ENCODE results near the gene GAB3. TPM values are rescaled to one million over a fixed set of nuclear protein-coding genes. Genes with fewer than 3 reads are reported as not detected.

The GAB3 gene
- total and polyA plus RNA-seq, 2 of the 4 experiments (the other 2 are of a cell fraction): 2.2 to 3.7 TPM

- Histone ChIP-seq H2AK9ac (replicated peaks; ENCODE audit: low read depth, low read length, poor library complexity) (no peak overlapping the region), H3K18ac (ENCODE audit: low read depth, low read length) (no peak overlapping the region), H2BK15ac (ENCODE audit: low read depth, low read length) (no peak overlapping the region), H2BK120ac (ENCODE audit: low read depth, low read length) (no peak overlapping the region), H2AK5ac (ENCODE audit: low read depth, low read length) (no peak overlapping the region), H3K4me1 (ENCODE audit: control insufficient read depth, insufficient read depth, low read length) (no peaks in the 10 kb centered on the region), H4K8ac (ENCODE audit: low read depth in 2 of 2, low read length in 2 of 2) (no peak overlapping the region), H3K36me3 (ENCODE audit: control insufficient read depth, insufficient read depth, low read length) (no peaks in the 10 kb centered on the region), H4K20me1 (ENCODE audit: insufficient read depth, low read length) (no peaks in the 10 kb centered on the region), H3K4ac (ENCODE audit: low read depth, low read length) (no peak overlapping the region), H4K91ac (ENCODE audit: insufficient read depth, low read depth, low read length) (no peak overlapping the region), H4K5ac (ENCODE audit: low read depth, low read length) (no peak overlapping the region), H2BK20ac (ENCODE audit: low read depth, low read length) (no peak overlapping the region), H3K9me3 (ENCODE audit: control insufficient read depth, insufficient read depth, low read length) (peaks cover 6% of the 10 kb centered on the region), H3K56ac (ENCODE audit: extremely low read depth, insufficient read depth, low read length) (no peak overlapping the region), H3K23ac (ENCODE audit: low read depth, low read length) (no peak overlapping the region), H3K9me1 (ENCODE audit: insufficient read depth, low read length) (no peaks in the 10 kb centered on the region), H3K4me2 (ENCODE audit: low read depth, low read length) (no peak overlapping the region), H3K27me3 (ENCODE audit: control insufficient read depth, insufficient read depth, low read length) (peaks cover 2% of the 10 kb centered on the region; the same call in 1 of the 2 replicates), H3K79me1 (ENCODE audit: low read depth in 1 of 2, low read length in 2 of 2) (no peaks in the 10 kb centered on the region), H3K14ac (replicated peaks; ENCODE audit: low read depth, low read length) (no peak overlapping the region), H2AFZ (replicated peaks; ENCODE audit: low read length, poor library complexity) (no peak overlapping the region), H3K4me3 (ENCODE audit: insufficient read depth, low read depth, low read length) (no peak overlapping the region), H3K27ac (ENCODE audit: insufficient read depth, low read length) (no peak overlapping the region), H3K9ac (ENCODE audit: low read depth, low read length) (no peak overlapping the region), H2BK5ac (ENCODE audit: low read depth, low read length, poor library complexity, severe bottlenecking) (no peak overlapping the region)
- DNase-seq (no peak), ATAC-seq (ENCODE audit: low read depth) (no peak)
- ChIA-PET POLR2A (ENCODE audit: unreplicated experiment) (no interaction called here), CTCF (no interaction called here)
- no peak for TF ChIP-seq RCOR1 (IDR thresholded peaks at IDR 0.05; ENCODE audit: insufficient replicate concordance, low read length)
- no peak for TF ChIP-seq BHLHE40 (IDR thresholded peaks at IDR 0.05; ENCODE audit: low read depth, low read length)
- no peak for TF ChIP-seq MAZ (IDR thresholded peaks at IDR 0.05; ENCODE audit: borderline replicate concordance, low read depth, low read length)
- TF ChIP-seq, protein P1, sequence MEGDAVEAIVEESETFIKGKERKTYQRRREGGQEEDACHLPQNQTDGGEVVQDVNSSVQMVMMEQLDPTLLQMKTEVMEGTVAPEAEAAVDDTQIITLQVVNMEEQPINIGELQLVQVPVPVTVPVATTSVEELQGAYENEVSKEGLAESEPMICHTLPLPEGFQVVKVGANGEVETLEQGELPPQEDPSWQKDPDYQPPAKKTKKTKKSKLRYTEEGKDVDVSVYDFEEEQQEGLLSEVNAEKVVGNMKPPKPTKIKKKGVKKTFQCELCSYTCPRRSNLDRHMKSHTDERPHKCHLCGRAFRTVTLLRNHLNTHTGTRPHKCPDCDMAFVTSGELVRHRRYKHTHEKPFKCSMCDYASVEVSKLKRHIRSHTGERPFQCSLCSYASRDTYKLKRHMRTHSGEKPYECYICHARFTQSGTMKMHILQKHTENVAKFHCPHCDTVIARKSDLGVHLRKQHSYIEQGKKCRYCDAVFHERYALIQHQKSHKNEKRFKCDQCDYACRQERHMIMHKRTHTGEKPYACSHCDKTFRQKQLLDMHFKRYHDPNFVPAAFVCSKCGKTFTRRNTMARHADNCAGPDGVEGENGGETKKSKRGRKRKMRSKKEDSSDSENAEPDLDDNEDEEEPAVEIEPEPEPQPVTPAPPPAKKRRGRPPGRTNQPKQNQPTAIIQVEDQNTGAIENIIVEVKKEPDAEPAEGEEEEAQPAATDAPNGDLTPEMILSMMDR (conservative IDR thresholded peaks at IDR 0.05; ENCODE audit: low read depth, low read length): no peak
- no peak for TF ChIP-seq RAD21 (IDR thresholded peaks at IDR 0.05; ENCODE audit: low read length)
- TF ChIP-seq SMC3 (IDR thresholded peaks at IDR 0.05; ENCODE audit: low read depth, low read length): no peak
- no peak for TF ChIP-seq USF2 (IDR thresholded peaks at IDR 0.05; ENCODE audit: low read depth, low read length)
- TF ChIP-seq RFX5 (IDR thresholded peaks at IDR 0.05; ENCODE audit: low read depth, low read length): no peak
- no peak for TF ChIP-seq MAFK (IDR thresholded peaks at IDR 0.05; ENCODE audit: low read depth, low read length)
- TF ChIP-seq MXI1 (IDR thresholded peaks at IDR 0.05; ENCODE audit: borderline replicate concordance, low read depth, low read length): no peak
- no peak for TF ChIP-seq ELK1 (IDR thresholded peaks at IDR 0.05; ENCODE audit: borderline replicate concordance, low read depth, low read length)
- no peak for TF ChIP-seq CEBPB (IDR thresholded peaks at IDR 0.05; ENCODE audit: low read depth, low read length)
- no peak for TF ChIP-seq NFE2L2 (IDR thresholded peaks at IDR 0.05; ENCODE audit: low read depth, low read length)
- TF ChIP-seq CHD1 (IDR thresholded peaks at IDR 0.05; ENCODE audit: low read depth, low read length): no peak
- no peak for TF ChIP-seq FOS (IDR thresholded peaks at IDR 0.05; ENCODE audit: low read depth, low read length)
- TF ChIP-seq POLR2A (IDR thresholded peaks at IDR 0.05; ENCODE audit: low read depth, low read length): no peak
- dilution Hi-C loops (cut with HindIII; ENCODE audit: low sequenced_read_pairs, unreplicated experiment) (no loop called here), in situ Hi-C loops (cut with MboI; ENCODE audit: low sequenced_read_pairs) (no loop called here), intact Hi-C loops (cut with micrococcal nuclease) (no loop called here)
- WGBS, 2 experiments (ENCODE audit: extremely low coverage in 2 of 2, insufficient read length in 1 of 2): 80% methylated on average over 2 of the region's 12 CpGs; no CpG with 5 or more reads in 1 of the 2 experiments
- BruUV-seq (replicated peaks): no TSS peak
These were observed 92.7 kb downstream of the GAB3 start for GRCh38 chrX:154658187-154658586.
